Measurements from ENCODE around the gene PDCD6IP.

DNA sequence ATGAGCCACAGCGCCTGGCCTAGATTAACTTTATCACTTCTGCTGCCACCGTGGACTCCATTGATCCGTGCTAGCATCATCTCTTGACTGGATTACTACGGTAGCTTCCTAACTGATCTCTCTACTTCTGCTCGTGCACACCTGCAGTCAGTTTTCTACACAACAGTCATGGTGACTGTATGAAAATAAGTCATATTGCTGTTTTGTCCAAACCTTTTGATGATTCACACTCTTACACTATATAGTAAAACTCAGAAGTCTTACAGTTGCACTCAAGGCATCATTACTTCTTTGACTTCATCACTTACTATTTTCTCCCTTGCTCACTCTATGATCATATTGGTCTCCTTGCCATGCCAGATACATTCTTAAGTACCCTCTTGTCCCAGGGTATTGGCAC, 10.1 kb downstream of the PDCD6IP start:
- TF ChIP-seq, protein P1, sequence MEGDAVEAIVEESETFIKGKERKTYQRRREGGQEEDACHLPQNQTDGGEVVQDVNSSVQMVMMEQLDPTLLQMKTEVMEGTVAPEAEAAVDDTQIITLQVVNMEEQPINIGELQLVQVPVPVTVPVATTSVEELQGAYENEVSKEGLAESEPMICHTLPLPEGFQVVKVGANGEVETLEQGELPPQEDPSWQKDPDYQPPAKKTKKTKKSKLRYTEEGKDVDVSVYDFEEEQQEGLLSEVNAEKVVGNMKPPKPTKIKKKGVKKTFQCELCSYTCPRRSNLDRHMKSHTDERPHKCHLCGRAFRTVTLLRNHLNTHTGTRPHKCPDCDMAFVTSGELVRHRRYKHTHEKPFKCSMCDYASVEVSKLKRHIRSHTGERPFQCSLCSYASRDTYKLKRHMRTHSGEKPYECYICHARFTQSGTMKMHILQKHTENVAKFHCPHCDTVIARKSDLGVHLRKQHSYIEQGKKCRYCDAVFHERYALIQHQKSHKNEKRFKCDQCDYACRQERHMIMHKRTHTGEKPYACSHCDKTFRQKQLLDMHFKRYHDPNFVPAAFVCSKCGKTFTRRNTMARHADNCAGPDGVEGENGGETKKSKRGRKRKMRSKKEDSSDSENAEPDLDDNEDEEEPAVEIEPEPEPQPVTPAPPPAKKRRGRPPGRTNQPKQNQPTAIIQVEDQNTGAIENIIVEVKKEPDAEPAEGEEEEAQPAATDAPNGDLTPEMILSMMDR (IDR thresholded peaks at IDR 0.05) = no peak
- TF ChIP-seq POLR2A (IDR thresholded peaks at IDR 0.05) = no peak
